NOMO-1 treated with DMSO at 0.1 percent for 48 hours (cell line): Measurements from ENCODE around the gene CCT8.
"Not testable (repeated sequence)": the region's sequence is repeated elsewhere in the genome, so short reads cannot be mapped to it uniquely, and the experiment has no call there.

Experiments
- DNase-seq: peaks from one replicate; lab custom pipeline; 2025; ENCODE audit not compliant: unreplicated experiment; lab: John Stamatoyannopoulos, UW

CCT8 gene

GRCh38 chr21:29077651-29078090, 4.2 kb upstream of the CCT8 start:
- DNase-seq, result peak; percentile 24

- DNase-seq, result not testable (repeated sequence)
These were observed 3.5 kb upstream of the CCT8 start for GRCh38 chr21:29076731-29077640.

GRCh38 chr21:29075706-29076466, 2.4 kb upstream of the CCT8 start:
- no peak for DNase-seq

- DNase-seq, result no peak
These were observed 1.3 kb upstream of the CCT8 start for GRCh38 chr21:29074783-29075182.

GRCh38 chr21:29074007-29074376, 544 bp upstream of the CCT8 start:
- no peak for DNase-seq

- no peak for DNase-seq
These were observed 601 bp downstream of the CCT8 start for GRCh38 chr21:29072873-29073221.

GRCh38 chr21:29064850-29065481, 8.5 kb downstream of the CCT8 start:
- peak; percentile 90 for DNase-seq

GRCh38 chr21:29056538-29057050, 16.9 kb downstream of the CCT8 start:
- no peak for DNase-seq

- no peak for DNase-seq
These were observed 17.4 kb downstream of the CCT8 start for GRCh38 chr21:29056005-29056404.

GRCh38 chr21:29055080-29055479, 18.4 kb downstream of the CCT8 start:
- no peak for DNase-seq

- no peak for DNase-seq
These were observed 19.8 kb downstream of the CCT8 start for GRCh38 chr21:29053656-29054055.

- no peak for DNase-seq
These were observed 20.4 kb downstream of the CCT8 start for GRCh38 chr21:29053011-29053553.

- DNase-seq, result no peak
These were observed 21.2 kb downstream of the CCT8 start for GRCh38 chr21:29052224-29052623.

GRCh38 chr21:29034678-29035077, 38.8 kb downstream of the CCT8 start:
- peak; percentile 24 for DNase-seq

GRCh38 chr21:29033871-29034270, 39.6 kb downstream of the CCT8 start:
- no peak for DNase-seq

GRCh38 chr21:29033301-29033700, 40.1 kb downstream of the CCT8 start:
- DNase-seq, result no peak

GRCh38 chr21:29030909-29031308, 42.5 kb downstream of the CCT8 start:
- no peak for DNase-seq

GRCh38 chr21:29029524-29029923, 43.9 kb downstream of the CCT8 start:
- no peak for DNase-seq

GRCh38 chr21:29025328-29025713, 48.1 kb downstream of the CCT8 start:
- DNase-seq, result no peak

GRCh38 chr21:29024474-29025327, 48.7 kb downstream of the CCT8 start, which contains the start of gene USP16:
Gene USP16 (plus strand): TSS chr21:29024668. CDS start chr21:29027914, 3,246 bp downstream.
- DNase-seq, result peak; percentile 97
